ENCODE data around the gene ENOX1.

Gene ENOX1

GRCh38 chr13:43301346-43301969 is 485.3 kb downstream of the ENOX1 start:
- no peak for FAIRE-seq

- FAIRE-seq = no peak
Measured at GRCh38 chr13:43300865-43301264, 485.9 kb downstream of the ENOX1 start.

GRCh38 chr13:43299374-43299773 is 487.4 kb downstream of the ENOX1 start:
- FAIRE-seq = no peak

GRCh38 chr13:43298816-43299215 is 488.0 kb downstream of the ENOX1 start:
- FAIRE-seq = no peak

GRCh38 chr13:43297967-43298678 is 488.6 kb downstream of the ENOX1 start:
- no peak for FAIRE-seq

- no peak for FAIRE-seq
Measured at GRCh38 chr13:43295825-43296564, 490.8 kb downstream of the ENOX1 start.

GRCh38 chr13:43295321-43295720 is 491.5 kb downstream of the ENOX1 start:
- FAIRE-seq = no peak

GRCh38 chr13:43294412-43294811 is 492.4 kb downstream of the ENOX1 start:
- no peak for FAIRE-seq

GRCh38 chr13:43293986-43294385 is 492.8 kb downstream of the ENOX1 start:
- FAIRE-seq = no peak

- no peak for FAIRE-seq
Measured at GRCh38 chr13:43293561-43293960, 493.2 kb downstream of the ENOX1 start.

- no peak for FAIRE-seq
Measured at GRCh38 chr13:43293008-43293407, 493.8 kb downstream of the ENOX1 start.

- no peak for FAIRE-seq
Measured at GRCh38 chr13:43291287-43292060, 495.3 kb downstream of the ENOX1 start.

- no peak for FAIRE-seq
Measured at GRCh38 chr13:43289470-43290255, 497.1 kb downstream of the ENOX1 start.

GRCh38 chr13:43286751-43287150 is 500.0 kb downstream of the ENOX1 start:
- FAIRE-seq = no peak

GRCh38 chr13:43285933-43286597 is 500.7 kb downstream of the ENOX1 start:
- FAIRE-seq = no peak

GRCh38 chr13:43284162-43284561 is 502.6 kb downstream of the ENOX1 start:
- no peak for FAIRE-seq

GRCh38 chr13:43279696-43280095 is 507.1 kb downstream of the ENOX1 start:
- no peak for FAIRE-seq

GRCh38 chr13:43278127-43278526 is 508.6 kb downstream of the ENOX1 start:
- FAIRE-seq = no peak

- no peak for FAIRE-seq
Measured at GRCh38 chr13:43277142-43277541, 509.6 kb downstream of the ENOX1 start.

GRCh38 chr13:43274881-43275280 is 511.9 kb downstream of the ENOX1 start:
- FAIRE-seq = no peak

- FAIRE-seq = no peak
Measured at GRCh38 chr13:43273362-43273761, 513.4 kb downstream of the ENOX1 start.

GRCh38 chr13:43272851-43273250 is 513.9 kb downstream of the ENOX1 start:
- no peak for FAIRE-seq

Data from G401.6 (cell line).